ENCODE results near the gene PDE9A.

- no peak for TF ChIP-seq POLR2A (IDR thresholded peaks at IDR 0.05; ENCODE audit: low read depth, low read length)
- TF ChIP-seq SPI1 (IDR thresholded peaks at IDR 0.05; ENCODE audit: low read depth, low read length): no peak
- TF ChIP-seq TAF1 (IDR thresholded peaks at IDR 0.05; ENCODE audit: low read depth, low read length): no peak
These were observed 20.4 kb upstream of the PDE9A start for GRCh38 chr21:42632771-42633690.
